Colonic mucosa (tissue), 4 donors: Measurements from ENCODE around the gene C6orf89. TPM values are rescaled to one million over a fixed set of nuclear protein-coding genes. Genes with fewer than 3 reads are reported as not detected.

ENCODE experiments used
- DNase-seq: peaks from one replicate; pipeline ENCODE4 v3.0.0-alpha.2; 2020
- H3K27ac ChIP-seq: fragments of 200-600 bp; one replicate; pipeline ENCODE4 v1.8.0; 2021
- H3K27me3 ChIP-seq: fragments of 200-600 bp; one replicate; pipeline ENCODE4 v1.8.0; 2021
- H3K36me3 ChIP-seq: fragments of 200-600 bp; one replicate; pipeline ENCODE4 v1.8.0; 2021
- H3K4me1 ChIP-seq: fragments of 200-600 bp; one replicate; pipeline ENCODE4 v1.8.0; 2021; ENCODE audit warnings: mild to moderate bottlenecking
- H3K4me3 ChIP-seq: fragments of 200-600 bp; one replicate; pipeline ENCODE4 v1.8.0; 2021
- H3K9ac ChIP-seq, 2 donors: one replicate each; pipeline ENCODE4 v1.7.0; 2013; ENCODE audit warnings: control low read depth in 2 of 2, low read depth in 2 of 2, low read length in 2 of 2
- H3K9me3 ChIP-seq: fragments of 200-600 bp; one replicate; pipeline ENCODE4 v1.8.0; 2021
- CTCF ChIP-seq: fragments of 200-600 bp; IDR thresholded peaks from one replicate; pipeline ENCODE4 v1.8.0; 2022; ENCODE audit warnings: antibody characterized with exemption, mild to moderate bottlenecking
- intact Hi-C: fragments of 100-400 bp; cut with DNase I; formaldehyde crosslinking; loops from one replicate; pipeline ENCODE4 v1.14.1; 2022
- total RNA-seq, 2 donors: library from RNA; stranded (reverse); fragmentation: NEBNext Ultra II Directional in 1 of 2; extraction: Animal tissue kit (Norgen Biotek cat#: 25700) in 1 of 2; gene quantifications; one replicate each; pipeline ENCODE4 v1.2.1, GENCODE V29; 2021
- donor health status: healthy.
- donor health status: DM: no; HTN: no; CAD: no.
- donor health status: DM: no; HTN: no; CAD: no.

The C6orf89 gene
- total RNA-seq, 2 donors from 2014 or later = 46.3 to 49.5 TPM

DNA sequence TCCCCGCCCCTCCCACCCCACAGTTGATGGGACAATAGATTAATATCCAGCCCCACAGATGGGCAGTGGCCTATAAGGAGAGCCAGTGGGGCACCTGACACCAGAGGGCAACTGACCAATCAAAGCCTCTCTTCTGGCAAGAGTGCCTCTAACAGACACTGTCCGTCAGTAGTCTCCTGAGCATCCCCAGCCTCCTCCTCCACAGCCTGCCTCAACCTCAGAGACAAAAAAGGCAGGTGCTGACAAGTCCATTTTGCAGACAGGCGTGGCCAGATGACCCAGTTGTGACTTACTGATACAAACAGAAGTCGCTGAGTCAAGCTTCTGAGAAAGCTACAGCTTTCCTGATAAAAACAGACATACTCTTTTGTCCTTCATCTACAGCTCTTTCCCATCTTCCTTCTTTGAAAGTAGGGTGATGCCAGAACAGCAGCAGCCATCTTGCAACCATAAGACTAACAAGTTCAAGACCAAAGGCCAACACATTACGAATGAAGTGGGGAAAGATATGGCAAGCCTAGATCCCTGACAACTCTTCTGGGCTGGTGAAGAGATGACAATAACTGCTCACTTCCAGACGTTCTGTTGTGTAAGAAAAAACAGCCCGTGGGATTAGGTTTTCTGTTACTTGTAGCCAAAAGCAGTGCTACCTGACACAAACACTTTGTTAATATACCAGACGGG is 23.4 kb upstream of the C6orf89 start:
- no peak for TF ChIP-seq CTCF
- Histone ChIP-seq H3K4me1 (no peaks in the 10 kb centered on the region), H3K9me3 (no peaks in the 10 kb centered on the region), H3K27me3 (no peaks in the 10 kb centered on the region), H3K27ac (no peak overlapping the region), H3K36me3 (peaks cover 7% of the 10 kb centered on the region), H3K9ac (no peak overlapping the region), H3K4me3 (no peak overlapping the region)
- intact Hi-C loops = no loop called here
- DNase-seq = no peak

GRCh38 chr6:36862848-36863382 is 22.8 kb upstream of the C6orf89 start:
- no peak for DNase-seq

DNA sequence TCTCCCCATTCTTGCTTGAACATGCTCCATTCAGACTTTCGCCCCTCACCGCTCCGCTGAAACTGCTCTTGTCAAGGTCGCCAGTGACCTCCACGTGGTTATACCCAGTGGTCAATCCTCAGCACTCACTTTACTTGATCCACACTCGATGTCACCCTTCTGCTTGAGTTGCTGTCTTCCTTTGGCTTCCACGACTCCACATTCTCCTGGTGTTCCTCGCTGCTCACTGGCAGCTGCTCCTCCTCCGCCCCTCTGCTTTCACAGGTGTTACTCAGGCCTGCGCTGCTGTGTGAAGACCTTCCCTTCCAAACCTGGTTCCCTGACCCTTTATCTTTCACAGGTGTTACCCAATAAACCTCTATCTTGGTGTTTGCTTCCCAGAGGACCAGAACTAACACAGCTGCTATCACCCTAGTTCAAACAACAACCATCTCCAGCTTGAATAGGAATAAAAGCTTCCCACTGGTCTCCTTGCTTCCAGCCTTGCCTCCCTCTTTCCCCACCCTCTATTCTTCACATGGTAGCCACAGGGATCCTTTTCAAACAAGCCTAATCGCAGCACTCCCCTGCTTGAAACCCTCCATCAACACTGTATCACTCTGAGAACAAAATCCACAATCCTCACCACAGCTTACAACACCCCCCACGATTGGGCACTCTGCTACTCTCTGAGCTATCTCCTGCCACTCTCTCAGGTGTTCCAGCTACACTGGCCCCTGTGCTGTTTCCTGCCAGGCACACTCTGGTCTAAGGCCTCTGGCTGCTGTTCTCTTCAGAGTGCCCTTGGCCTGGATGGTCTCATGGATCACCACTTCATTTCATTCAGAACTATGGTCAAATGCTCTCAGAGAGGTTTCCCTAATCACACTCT is 21.8 kb upstream of the C6orf89 start:
- no peaks in the 10 kb centered on the region for H3K9me3 ChIP-seq
- H3K9ac ChIP-seq = no peak overlapping the region
- no peak for TF ChIP-seq CTCF
- no peak overlapping the region for H3K4me3 ChIP-seq
- no peak overlapping the region for H3K27ac ChIP-seq
- H3K4me1 ChIP-seq = no peaks in the 10 kb centered on the region
- intact Hi-C loops = no loop called here
- no peak for DNase-seq
- H3K27me3 ChIP-seq = no peaks in the 10 kb centered on the region
- H3K36me3 ChIP-seq = peaks cover 7% of the 10 kb centered on the region

More at GRCh38 chr6:36862848-36863382, 22.8 kb upstream of the C6orf89 start:
- Histone ChIP-seq H3K9me3 (no peaks in the 10 kb centered on the region), H3K4me1 (no peaks in the 10 kb centered on the region), H3K27ac (no peak overlapping the region), H3K9ac (no peak overlapping the region), H3K4me3 (no peak overlapping the region), H3K36me3 (peaks cover 7% of the 10 kb centered on the region), H3K27me3 (no peaks in the 10 kb centered on the region)
- no peak for TF ChIP-seq CTCF
- intact Hi-C loops = no loop called here

- no peaks in the 10 kb centered on the region for H3K27me3 ChIP-seq
- TF ChIP-seq CTCF = no peak
- intact Hi-C loops = no loop called here
- DNase-seq = no peak
- no peak overlapping the region for H3K4me3 ChIP-seq
- H3K36me3 ChIP-seq = peaks cover 7% of the 10 kb centered on the region
- no peak overlapping the region for H3K9ac ChIP-seq
- no peaks in the 10 kb centered on the region for H3K9me3 ChIP-seq
- no peaks in the 10 kb centered on the region for H3K4me1 ChIP-seq
- H3K27ac ChIP-seq = no peak overlapping the region
Observed at GRCh38 chr6:36865835-36866234, 19.9 kb upstream of the C6orf89 start.

DNA sequence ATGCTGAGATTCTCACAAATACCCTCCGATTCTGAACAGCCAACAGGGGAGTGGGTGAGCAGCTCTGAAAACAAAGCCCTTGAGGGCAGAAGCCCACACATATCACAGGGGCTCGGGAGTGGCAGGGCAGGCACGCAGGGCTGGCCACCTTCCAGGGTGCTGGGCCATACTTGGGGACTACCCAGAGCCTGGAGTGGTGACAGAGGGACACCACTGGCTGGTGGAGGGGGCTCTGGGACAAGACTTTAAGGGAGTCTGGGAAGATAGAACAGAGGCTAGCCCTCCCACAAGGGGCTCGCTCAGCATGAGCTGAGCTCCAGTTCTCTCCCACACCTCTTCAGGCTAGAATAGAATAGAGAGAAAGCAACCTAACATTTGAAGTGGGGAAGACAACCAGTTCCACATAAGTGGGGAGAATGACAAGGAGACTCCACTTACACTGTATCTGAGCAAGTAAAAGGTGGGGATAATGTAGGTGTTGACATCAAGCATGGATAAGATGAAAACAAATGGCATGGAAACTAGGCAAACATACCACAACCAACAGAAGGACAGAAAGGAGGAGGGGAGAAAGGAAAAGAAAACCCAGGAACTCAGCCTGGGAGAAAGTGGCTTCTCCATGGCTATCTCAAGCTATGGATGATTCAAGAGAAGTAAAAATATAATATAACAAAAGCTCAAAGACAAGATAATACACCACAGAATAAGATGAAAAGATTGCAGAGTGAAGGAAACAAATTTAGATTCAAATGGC is 18.1 kb upstream of the C6orf89 start:
- Histone ChIP-seq H3K36me3 (peaks cover 7% of the 10 kb centered on the region), H3K27me3 (no peaks in the 10 kb centered on the region), H3K9ac (no peak overlapping the region), H3K4me3 (no peak overlapping the region), H3K4me1 (no peaks in the 10 kb centered on the region), H3K9me3 (no peaks in the 10 kb centered on the region), H3K27ac (no peak overlapping the region)
- no peak for DNase-seq
- no peak for TF ChIP-seq CTCF
- intact Hi-C loops = no loop called here
